ENCODE data around the gene SMC2. TPM values are rescaled to one million over a fixed set of nuclear protein-coding genes. Genes with fewer than 3 reads are reported as not detected.

The SMC2 gene
- total RNA-seq, 1 donor from 2014 or later, result 3.7 TPM

DNA sequence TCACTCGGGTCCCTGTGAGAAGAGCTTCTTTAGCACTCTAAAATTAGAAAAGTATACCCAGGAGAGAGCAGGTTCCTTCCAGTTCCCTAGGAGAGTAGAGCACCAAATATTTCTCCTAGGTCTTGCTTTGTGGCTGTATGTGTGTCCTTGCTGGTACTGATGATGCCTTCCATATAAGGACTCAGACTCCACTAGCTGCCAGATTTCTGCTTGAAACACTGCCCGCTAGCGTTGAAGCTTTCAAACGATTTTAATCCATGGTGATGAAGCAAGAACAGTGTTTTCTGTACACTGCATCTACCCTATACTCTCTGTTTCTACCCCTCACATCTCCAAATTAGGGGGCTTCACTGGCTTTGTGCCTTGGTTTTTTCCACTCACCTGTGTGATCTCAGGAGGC, 2.4 kb upstream of the SMC2 start:
- FAIRE-seq (no peak), DNase-seq (ENCODE audit: low read depth) (no peak)
- H3K27me3 ChIP-seq (ENCODE audit: control insufficient read depth, insufficient read depth, low read length), result no peaks in the 10 kb centered on the region
- no peaks in the 10 kb centered on the region for H3K36me3 ChIP-seq (ENCODE audit: control insufficient read depth, insufficient read depth, low read length)
- H3K4me3 ChIP-seq (ENCODE audit: low read depth, low read length), result no peak overlapping the region
- TF ChIP-seq CTCF (IDR thresholded peaks at IDR 0.05; ENCODE audit: insufficient read depth, low read length, severe bottlenecking), result peak; percentile 2

GRCh38 chr9:104092192-104092591, 1.9 kb upstream of the SMC2 start:
- FAIRE-seq (no peak), DNase-seq (ENCODE audit: low read depth) (no peak)
- Histone ChIP-seq H3K27me3 (ENCODE audit: control insufficient read depth, insufficient read depth, low read length) (no peaks in the 10 kb centered on the region), H3K4me3 (ENCODE audit: low read depth, low read length) (no peak overlapping the region), H3K36me3 (ENCODE audit: control insufficient read depth, insufficient read depth, low read length) (no peaks in the 10 kb centered on the region)
- no peak for TF ChIP-seq CTCF (IDR thresholded peaks at IDR 0.05; ENCODE audit: insufficient read depth, low read length, severe bottlenecking)

- FAIRE-seq (no peak), DNase-seq (ENCODE audit: low read depth) (peak; percentile 29)
- Histone ChIP-seq H3K36me3 (ENCODE audit: control insufficient read depth, insufficient read depth, low read length) (no peaks in the 10 kb centered on the region), H3K27me3 (ENCODE audit: control insufficient read depth, insufficient read depth, low read length) (no peaks in the 10 kb centered on the region), H3K4me3 (ENCODE audit: low read depth, low read length) (peak overlapping the region; percentile 71)
- no peak for TF ChIP-seq CTCF (IDR thresholded peaks at IDR 0.05; ENCODE audit: insufficient read depth, low read length, severe bottlenecking)
Measured at GRCh38 chr9:104092875-104093600, 1.1 kb upstream of the SMC2 start.

DNA sequence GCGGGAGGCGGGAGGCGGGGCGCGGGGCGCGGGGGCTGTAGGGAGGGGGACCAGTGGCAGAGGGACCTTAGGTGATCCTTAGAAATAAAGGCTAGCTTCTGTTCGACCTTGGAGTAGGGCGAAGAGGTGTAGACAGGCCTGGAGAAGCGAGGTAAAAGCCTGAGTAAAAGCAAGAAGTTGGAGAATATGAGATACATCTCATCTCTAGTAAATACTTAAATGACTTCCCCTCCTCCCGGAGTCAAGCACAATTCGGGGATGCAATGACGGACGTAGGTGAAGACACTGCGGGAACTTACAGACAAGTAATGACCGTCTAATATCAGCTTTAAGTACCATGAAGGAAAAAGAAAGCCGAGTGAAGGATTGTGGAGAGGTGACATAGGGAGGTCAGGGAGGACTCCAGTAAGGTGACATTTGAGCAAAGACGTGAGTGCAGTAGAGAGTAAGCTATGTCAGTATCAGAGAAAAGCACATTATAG, 466 bp downstream of the SMC2 start:
- H3K27me3 ChIP-seq (ENCODE audit: control insufficient read depth, insufficient read depth, low read length), result no peaks in the 10 kb centered on the region
- peak overlapping the region; percentile 71 for H3K4me3 ChIP-seq (ENCODE audit: low read depth, low read length)
- no peaks in the 10 kb centered on the region for H3K36me3 ChIP-seq (ENCODE audit: control insufficient read depth, insufficient read depth, low read length)
- peak; percentile 25 for DNase-seq (ENCODE audit: low read depth)
- FAIRE-seq, result no peak
- TF ChIP-seq CTCF (IDR thresholded peaks at IDR 0.05; ENCODE audit: insufficient read depth, low read length, severe bottlenecking), result no peak

- Histone ChIP-seq H3K27me3 (ENCODE audit: control insufficient read depth, insufficient read depth, low read length) (no peaks in the 10 kb centered on the region), H3K4me3 (ENCODE audit: low read depth, low read length) (no peak overlapping the region), H3K36me3 (ENCODE audit: control insufficient read depth, insufficient read depth, low read length) (peaks cover 2% of the 10 kb centered on the region)
- no peak for FAIRE-seq
- no peak for DNase-seq (ENCODE audit: low read depth)
- TF ChIP-seq CTCF (IDR thresholded peaks at IDR 0.05; ENCODE audit: insufficient read depth, low read length, severe bottlenecking), result no peak
Measured at GRCh38 chr9:104099630-104100029, 5.5 kb downstream of the SMC2 start.

- Histone ChIP-seq H3K36me3 (ENCODE audit: control insufficient read depth, insufficient read depth, low read length) (peaks cover 3% of the 10 kb centered on the region), H3K4me3 (ENCODE audit: low read depth, low read length) (no peak overlapping the region), H3K27me3 (ENCODE audit: control insufficient read depth, insufficient read depth, low read length) (no peaks in the 10 kb centered on the region)
- no peak for TF ChIP-seq CTCF (IDR thresholded peaks at IDR 0.05; ENCODE audit: insufficient read depth, low read length, severe bottlenecking)
- FAIRE-seq, result no peak
- no peak for DNase-seq (ENCODE audit: low read depth)
Measured at GRCh38 chr9:104104360-104104759, 10.3 kb downstream of the SMC2 start.

Data from bronchial epithelial cell (primary cell).